SJSA1 (cell line): ENCODE results near the gene SLC10A4. TPM values are rescaled to one million over a fixed set of nuclear protein-coding genes. Genes with fewer than 3 reads are reported as not detected.
"Not testable (repeated sequence)": the region's sequence is repeated elsewhere in the genome, so short reads cannot be mapped to it uniquely, and the experiment has no call there.

Experiments used
- DNase-seq, 2 experiments: peaks; one replicate each; pipeline ENCODE4 v3.0.0-alpha.2; 2015 to 2020; ENCODE audit warnings: low spot score in 2 of 2, low read depth in 1 of 2
- H3K27ac ChIP-seq: fragments of 250-450 bp; sonication (Bioruptor Pico); 2 replicates; pipeline ENCODE4 v1.5.1; 2020; ENCODE audit warnings: mild to moderate bottlenecking, moderate library complexity
- H3K27me3 ChIP-seq: fragments of 250-450 bp; sonication (Bioruptor Pico); replicated peaks from 2 replicates; pipeline ENCODE4 v1.5.1; 2020; ENCODE audit warnings: mild to moderate bottlenecking, moderate library complexity
- H3K36me3 ChIP-seq: fragments of 250-450 bp; sonication (Bioruptor Pico); 2 replicates; pipeline ENCODE4 v1.5.1; 2020; ENCODE audit warnings: mild to moderate bottlenecking
- H3K4me1 ChIP-seq: fragments of 250-450 bp; sonication (Bioruptor Pico); replicated peaks from 2 replicates; pipeline ENCODE4 v1.6.1; 2021; ENCODE audit warnings: mild to moderate bottlenecking
- H3K4me3 ChIP-seq: fragments of 250-450 bp; sonication (Bioruptor Pico); 2 replicates; pipeline ENCODE4 v1.5.1; 2020; ENCODE audit warnings: mild to moderate bottlenecking
- H3K9me3 ChIP-seq: fragments of 250-450 bp; sonication (Bioruptor Pico); replicated peaks from 2 replicates; pipeline ENCODE4 v1.5.1; 2020; ENCODE audit warnings: mild to moderate bottlenecking
- total RNA-seq: library from RNA; depleted of rRNA; stranded (reverse); fragments of >200 nt; shearing (Covaris generic); gene quantifications from 2 replicates; pipeline ENCODE4 v1.2.3, GENCODE V29; 2014; rRNA removed

The SLC10A4 gene, protein sequence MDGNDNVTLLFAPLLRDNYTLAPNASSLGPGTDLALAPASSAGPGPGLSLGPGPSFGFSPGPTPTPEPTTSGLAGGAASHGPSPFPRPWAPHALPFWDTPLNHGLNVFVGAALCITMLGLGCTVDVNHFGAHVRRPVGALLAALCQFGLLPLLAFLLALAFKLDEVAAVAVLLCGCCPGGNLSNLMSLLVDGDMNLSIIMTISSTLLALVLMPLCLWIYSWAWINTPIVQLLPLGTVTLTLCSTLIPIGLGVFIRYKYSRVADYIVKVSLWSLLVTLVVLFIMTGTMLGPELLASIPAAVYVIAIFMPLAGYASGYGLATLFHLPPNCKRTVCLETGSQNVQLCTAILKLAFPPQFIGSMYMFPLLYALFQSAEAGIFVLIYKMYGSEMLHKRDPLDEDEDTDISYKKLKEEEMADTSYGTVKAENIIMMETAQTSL
- not detected in 2 replicates for total RNA-seq

DNA sequence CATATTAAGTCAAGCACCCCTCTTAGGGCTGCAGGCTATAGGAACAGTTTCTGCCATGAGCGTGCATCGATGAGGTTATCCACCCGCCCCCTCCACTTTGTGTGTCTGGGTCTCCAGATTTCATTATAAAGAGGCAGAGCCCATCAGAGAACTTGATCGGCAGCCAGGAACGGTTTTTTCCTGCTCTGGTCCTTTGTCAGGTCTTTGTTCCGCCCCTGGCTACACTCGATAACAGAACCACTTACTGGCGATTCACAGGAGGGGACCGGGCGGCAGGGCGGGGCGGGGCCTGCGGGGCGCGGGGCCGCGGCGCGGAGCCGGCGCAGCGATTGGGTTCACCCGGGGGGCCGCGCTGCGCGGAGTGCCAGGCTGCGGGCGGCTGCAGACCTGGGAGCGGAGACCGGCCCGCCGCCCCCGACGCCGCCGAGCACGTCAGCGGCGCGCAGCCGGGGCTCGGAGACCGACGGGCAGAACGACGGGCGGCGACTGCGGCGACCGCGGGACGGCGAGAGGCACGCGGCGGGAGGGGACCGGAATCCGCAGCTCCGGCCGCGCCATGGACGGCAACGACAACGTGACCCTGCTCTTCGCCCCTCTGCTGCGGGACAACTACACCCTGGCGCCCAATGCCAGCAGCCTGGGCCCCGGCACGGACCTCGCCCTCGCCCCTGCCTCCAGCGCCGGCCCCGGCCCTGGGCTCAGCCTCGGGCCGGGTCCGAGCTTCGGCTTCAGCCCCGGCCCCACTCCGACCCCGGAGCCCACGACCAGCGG lies at the start of gene SLC10A4:
SLC10A4 (plus strand) TSS at position 338 of the 771 bp plus-strand sequence; CDS start at position 557, 219 bp downstream.
- no peak for DNase-seq

GRCh38 chr4:48436318-48436717 lies 46.8 kb upstream of the SLC10A4 start:
- Histone ChIP-seq H3K27ac (no peak overlapping the region), H3K4me3 (no peak overlapping the region), H3K9me3 (no peaks in the 10 kb centered on the region), H3K27me3 (no peaks in the 10 kb centered on the region), H3K36me3 (no peaks in the 10 kb centered on the region), H3K4me1 (no peaks in the 10 kb centered on the region)
- DNase-seq: no peak

More for the DNA sequence above, at the start of gene SLC10A4:
- H3K4me1 ChIP-seq: 0 out of 2 replicates have a peak, but pooled peaks cover 4% of the 10 kb centered on the region
- H3K9me3 ChIP-seq: no peaks in the 10 kb centered on the region
- no peaks in the 10 kb centered on the region for H3K36me3 ChIP-seq
- H3K4me3 ChIP-seq: peak within 1 kb of the TSS; percentile 40
- no peak within 1 kb of the TSS for H3K27ac ChIP-seq
- peaks cover 8% of the 10 kb centered on the region; the same call in 1 of the 2 replicates for H3K27me3 ChIP-seq

- Histone ChIP-seq H3K27ac (no peak overlapping the region), H3K27me3 (no peaks in the 10 kb centered on the region), H3K36me3 (no peaks in the 10 kb centered on the region), H3K4me1 (no peaks in the 10 kb centered on the region), H3K9me3 (no peaks in the 10 kb centered on the region), H3K4me3 (no peak overlapping the region)
- DNase-seq: no peak
These were observed 43.2 kb upstream of the SLC10A4 start for GRCh38 chr4:48439988-48440387.

DNA sequence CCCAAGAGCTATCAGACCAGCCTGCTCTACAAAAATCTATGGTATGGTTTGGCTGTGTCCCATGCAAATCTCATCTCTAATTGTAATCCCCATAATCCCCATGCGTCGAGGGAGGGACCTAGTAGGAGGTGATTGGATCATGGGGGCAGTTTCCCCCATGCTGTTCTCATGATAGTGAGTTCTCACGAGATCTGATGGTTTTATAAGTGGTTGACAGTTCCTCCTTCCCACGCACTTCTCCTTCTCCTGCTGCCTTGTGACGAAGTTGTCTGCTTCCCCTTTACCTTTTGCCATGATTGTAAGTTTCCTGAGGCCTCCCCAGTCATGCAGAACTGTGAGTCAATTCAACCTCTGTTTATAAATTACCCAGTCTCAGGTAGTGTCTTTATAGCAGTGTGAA lies 42.2 kb upstream of the SLC10A4 start:
- H3K9me3 ChIP-seq, H3K27me3 ChIP-seq, DNase-seq: not testable (repeated sequence)

DNA sequence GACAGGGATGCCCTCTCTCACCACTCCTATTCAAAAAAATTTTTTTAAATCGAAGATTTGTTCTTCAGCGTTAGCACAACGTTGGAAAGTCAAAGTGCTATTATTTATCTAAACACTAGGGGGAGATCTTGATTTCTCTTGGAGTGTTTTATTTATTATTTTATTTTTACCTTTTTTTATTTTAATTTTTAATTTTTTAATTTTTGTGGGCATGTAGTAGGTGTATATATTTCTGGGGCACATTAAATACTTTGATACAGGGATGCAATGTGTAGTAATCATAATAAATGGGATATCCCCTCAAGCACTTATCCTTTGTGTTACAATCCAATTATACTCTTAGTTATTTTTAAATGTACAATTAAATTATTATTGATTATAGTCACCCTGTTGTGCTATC lies 37.4 kb upstream of the SLC10A4 start:
- Histone ChIP-seq H3K36me3 (no peaks in the 10 kb centered on the region), H3K4me3 (no peak overlapping the region), H3K27me3 (no peaks in the 10 kb centered on the region), H3K27ac (no peak overlapping the region), H3K4me1 (no peaks in the 10 kb centered on the region), H3K9me3 (no peaks in the 10 kb centered on the region)
- no peak for DNase-seq

More for the DNA sequence above, 42.2 kb upstream of the SLC10A4 start:
- H3K4me3 ChIP-seq, H3K27ac ChIP-seq, H3K36me3 ChIP-seq, H3K4me1 ChIP-seq: not testable (repeated sequence)

- Histone ChIP-seq H3K27me3 (no peaks in the 10 kb centered on the region), H3K4me3 (no peak overlapping the region), H3K4me1 (no peaks in the 10 kb centered on the region), H3K9me3 (no peaks in the 10 kb centered on the region), H3K36me3 (no peaks in the 10 kb centered on the region), H3K27ac (no peak overlapping the region)
- DNase-seq: no peak
These were observed 36.5 kb upstream of the SLC10A4 start for GRCh38 chr4:48446642-48447041.

DNA sequence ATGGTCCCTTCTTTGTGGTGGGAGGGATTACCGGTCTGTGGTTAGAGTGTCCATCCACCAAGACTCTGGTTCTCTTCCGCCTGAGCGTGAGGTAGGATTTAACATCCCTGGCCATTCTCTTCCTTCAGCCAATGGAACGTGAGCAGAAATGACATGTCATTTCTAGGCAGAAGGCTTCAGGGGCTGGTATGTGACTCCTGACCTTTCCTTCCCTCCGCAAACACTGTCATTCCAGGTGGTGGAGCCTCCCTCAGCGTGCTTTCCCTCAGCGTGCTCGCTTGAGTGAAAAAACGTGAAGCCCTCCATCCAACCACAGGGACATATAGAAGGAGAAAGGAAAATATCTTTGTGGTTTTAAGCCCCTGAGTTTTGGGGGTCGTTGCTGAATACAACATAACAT lies 34.0 kb upstream of the SLC10A4 start:
- DNase-seq: no peak
- Histone ChIP-seq H3K4me1 (no peaks in the 10 kb centered on the region), H3K27ac (no peak overlapping the region), H3K4me3 (no peak overlapping the region), H3K36me3 (no peaks in the 10 kb centered on the region), H3K27me3 (no peaks in the 10 kb centered on the region), H3K9me3 (no peaks in the 10 kb centered on the region)

DNA sequence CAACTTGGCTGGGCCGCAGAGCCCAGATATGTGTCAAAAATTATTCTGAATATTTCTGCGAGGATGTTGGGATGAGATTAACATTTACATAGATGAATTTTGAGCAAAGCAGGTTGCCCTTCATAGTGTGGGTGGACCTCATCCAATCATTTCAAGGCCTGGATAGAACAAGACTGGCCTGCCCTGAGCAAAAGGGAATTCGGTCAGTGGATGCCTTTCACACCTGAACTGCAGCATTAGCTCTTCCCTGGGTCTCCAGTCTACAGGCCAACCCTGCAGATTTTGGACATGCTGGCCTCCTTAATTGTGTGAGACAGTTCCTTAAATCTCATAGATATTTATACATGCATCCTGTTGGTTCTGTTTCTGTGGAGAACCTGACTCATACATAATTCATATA lies 32.4 kb upstream of the SLC10A4 start:
- H3K36me3 ChIP-seq: no peaks in the 10 kb centered on the region
- H3K4me1 ChIP-seq: no peaks in the 10 kb centered on the region
- no peak for DNase-seq
- H3K27me3 ChIP-seq: no peaks in the 10 kb centered on the region
- no peak overlapping the region for H3K4me3 ChIP-seq
- no peak overlapping the region for H3K27ac ChIP-seq
- no peaks in the 10 kb centered on the region for H3K9me3 ChIP-seq

DNA sequence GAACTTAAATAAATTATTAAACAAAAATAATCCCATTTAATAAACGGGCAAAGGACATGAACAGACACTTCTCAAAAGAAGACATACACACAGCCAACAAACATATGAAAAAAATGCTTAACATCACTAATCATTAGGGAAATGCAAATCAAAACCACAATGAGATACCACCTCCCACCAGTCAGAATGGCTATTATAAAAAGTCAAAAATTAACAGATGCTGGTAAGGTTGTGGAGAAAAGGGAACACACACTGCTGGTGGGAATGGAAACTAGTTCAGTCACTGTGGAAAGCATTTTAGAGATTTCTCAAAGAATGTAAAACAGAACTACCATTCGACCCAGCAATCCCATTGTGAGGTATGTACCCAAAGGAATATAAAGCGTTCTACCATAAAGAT lies 31.5 kb upstream of the SLC10A4 start:
- H3K4me1 ChIP-seq, H3K27me3 ChIP-seq, H3K9me3 ChIP-seq, H3K36me3 ChIP-seq, DNase-seq, H3K27ac ChIP-seq, H3K4me3 ChIP-seq: not testable (repeated sequence)

DNA sequence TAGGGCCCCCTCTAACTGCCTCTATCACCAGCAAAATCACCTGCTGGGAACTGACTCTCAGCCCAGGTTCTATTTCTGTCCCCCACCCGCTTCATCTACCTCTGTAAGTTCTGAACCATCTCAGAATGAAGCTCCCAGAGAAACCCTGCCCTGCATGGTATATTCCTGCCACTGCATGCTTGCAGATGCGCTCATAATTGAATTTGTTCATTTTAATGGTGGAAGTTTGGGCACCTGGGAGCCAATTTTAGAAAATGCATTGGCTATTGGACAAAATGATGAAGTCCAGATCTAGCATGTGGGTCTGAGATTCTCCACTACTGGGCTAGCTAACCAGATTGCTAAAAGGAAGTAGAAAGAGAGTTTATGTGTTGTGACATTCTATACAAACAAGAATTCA lies 28.6 kb upstream of the SLC10A4 start:
- no peak for DNase-seq
- H3K36me3 ChIP-seq: no peaks in the 10 kb centered on the region
- no peak overlapping the region for H3K27ac ChIP-seq
- no peak overlapping the region for H3K4me3 ChIP-seq
- no peaks in the 10 kb centered on the region for H3K27me3 ChIP-seq
- H3K9me3 ChIP-seq: no peaks in the 10 kb centered on the region
- H3K4me1 ChIP-seq: no peaks in the 10 kb centered on the region

- no peaks in the 10 kb centered on the region for H3K9me3 ChIP-seq
- no peak for DNase-seq
- H3K27me3 ChIP-seq: no peaks in the 10 kb centered on the region
- no peaks in the 10 kb centered on the region for H3K4me1 ChIP-seq
- no peak overlapping the region for H3K4me3 ChIP-seq
- H3K36me3 ChIP-seq: no peaks in the 10 kb centered on the region
- no peak overlapping the region for H3K27ac ChIP-seq
These were observed 22.1 kb upstream of the SLC10A4 start for GRCh38 chr4:48461000-48461399.

GRCh38 chr4:48462363-48462762 lies 20.8 kb upstream of the SLC10A4 start:
- Histone ChIP-seq H3K27ac (no peak overlapping the region), H3K36me3 (no peaks in the 10 kb centered on the region), H3K27me3 (no peaks in the 10 kb centered on the region), H3K4me3 (no peak overlapping the region), H3K4me1 (no peaks in the 10 kb centered on the region), H3K9me3 (no peaks in the 10 kb centered on the region)
- DNase-seq: no peak

GRCh38 chr4:48467442-48467841 lies 15.7 kb upstream of the SLC10A4 start:
- Histone ChIP-seq H3K4me3 (no peak overlapping the region), H3K36me3 (no peaks in the 10 kb centered on the region), H3K27ac (no peak overlapping the region), H3K27me3 (no peaks in the 10 kb centered on the region), H3K4me1 (no peaks in the 10 kb centered on the region), H3K9me3 (no peaks in the 10 kb centered on the region)
- DNase-seq: no peak

DNA sequence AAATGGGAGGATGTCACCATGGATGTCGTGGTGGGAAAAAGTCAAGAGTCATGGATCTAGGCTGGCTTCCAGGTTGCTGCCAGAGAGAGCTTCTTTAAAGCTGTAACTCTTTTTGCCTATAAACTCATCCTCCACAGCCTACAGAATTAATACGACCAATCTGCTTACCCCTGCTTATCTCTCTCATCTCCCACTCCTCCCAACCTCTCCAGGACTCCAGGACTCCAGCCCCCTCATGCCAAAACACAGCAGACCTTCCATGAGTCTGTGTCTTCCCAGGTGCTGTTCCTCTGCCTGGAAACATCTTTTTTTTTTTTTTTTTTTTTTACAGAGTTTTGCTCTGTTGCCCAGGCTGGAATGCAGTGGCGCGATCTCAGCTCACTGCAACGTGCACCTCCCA lies 15.3 kb upstream of the SLC10A4 start:
- DNase-seq: no peak
- Histone ChIP-seq H3K9me3 (no peaks in the 10 kb centered on the region), H3K27me3 (no peaks in the 10 kb centered on the region), H3K4me3 (no peak overlapping the region), H3K4me1 (no peaks in the 10 kb centered on the region), H3K36me3 (no peaks in the 10 kb centered on the region), H3K27ac (no peak overlapping the region)
